ENCODE measurements around the gene CNTN4.

Gene CNTN4

DNA sequence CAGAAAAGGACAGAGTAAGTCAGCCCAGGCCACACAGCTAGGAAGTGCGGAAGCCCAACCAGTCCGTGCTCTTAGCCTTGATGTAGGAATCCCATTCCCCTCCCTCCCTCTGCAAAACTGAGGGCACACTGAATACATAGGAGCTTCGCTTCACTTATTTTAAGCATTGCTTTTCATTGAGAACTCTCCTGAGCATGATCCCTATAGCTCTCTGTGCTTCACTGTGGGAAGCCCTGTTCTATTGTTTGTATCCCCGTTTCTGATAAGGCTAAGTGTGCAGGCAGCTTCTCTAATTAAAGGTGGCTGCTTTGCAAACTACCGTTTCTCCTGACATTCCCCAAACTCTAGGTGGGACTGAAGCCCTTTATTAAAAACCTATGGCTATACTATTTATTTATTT, 981.6 kb downstream of the CNTN4 start:
- DNase-seq: no peak

- DNase-seq: no peak
These were observed 982.9 kb downstream of the CNTN4 start for GRCh38 chr3:3081381-3082233.

- no peak for DNase-seq
These were observed 983.7 kb downstream of the CNTN4 start for GRCh38 chr3:3082234-3082924.

GRCh38 chr3:3084890-3085289, 986.2 kb downstream of the CNTN4 start:
- no peak for DNase-seq

- DNase-seq: no peak
These were observed 987.1 kb downstream of the CNTN4 start for GRCh38 chr3:3085782-3086181.

- DNase-seq: no peak
These were observed 987.6 kb downstream of the CNTN4 start for GRCh38 chr3:3086239-3086638.

DNA sequence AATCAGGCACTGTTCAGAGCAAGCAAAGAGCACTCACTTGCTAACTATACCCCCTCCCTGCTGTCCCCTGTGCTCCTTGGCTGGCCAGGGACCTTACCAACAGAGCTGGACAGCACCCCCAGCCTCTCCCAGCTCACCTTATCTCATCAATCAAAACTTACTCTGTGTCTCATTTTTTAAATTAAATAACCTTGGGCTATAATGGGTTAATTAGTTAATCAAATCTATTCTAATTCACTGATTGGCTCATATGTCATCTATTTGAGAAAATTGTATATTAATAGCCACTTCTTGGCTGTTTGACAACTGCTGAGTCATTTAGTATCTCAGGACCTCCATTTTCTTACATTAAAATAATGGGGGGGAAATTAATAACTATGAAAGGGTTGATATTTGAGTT, 988.6 kb downstream of the CNTN4 start:
- no peak for DNase-seq

DNA sequence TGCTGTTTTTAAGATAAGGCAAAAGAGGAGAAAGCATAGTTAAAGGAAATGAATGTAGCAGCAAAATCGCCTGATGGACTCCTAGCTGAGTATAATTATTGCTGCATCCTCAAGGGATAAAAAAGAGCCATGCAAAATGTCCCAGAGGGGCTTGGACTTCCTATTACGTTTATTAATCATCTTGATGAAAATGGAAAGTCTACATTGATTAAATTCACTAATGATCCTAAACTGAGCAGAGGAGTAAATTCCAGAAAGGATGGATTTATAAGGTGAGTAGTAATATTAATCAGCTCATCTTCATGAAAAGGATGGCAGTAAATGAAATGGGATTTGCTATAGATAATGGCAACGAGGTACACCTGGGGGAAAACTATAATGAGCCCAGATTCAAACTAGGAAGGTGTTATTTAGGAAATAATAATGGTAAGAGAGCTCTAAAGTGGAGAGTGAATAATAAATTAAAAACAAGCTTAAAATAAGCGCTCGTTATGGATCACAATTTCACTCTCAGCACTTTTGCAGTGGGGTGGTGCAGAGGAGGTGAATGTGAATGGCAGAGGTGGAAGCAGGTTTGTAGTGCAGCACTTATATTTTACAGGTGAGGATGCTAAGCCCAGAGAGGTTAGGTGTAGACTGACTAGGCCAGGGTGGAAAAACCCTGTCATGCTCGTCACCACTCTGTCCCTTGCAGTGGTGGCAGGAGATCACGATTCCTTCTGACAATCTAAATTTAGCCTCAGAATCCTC, 989.2 kb downstream of the CNTN4 start:
- DNase-seq: no peak

DNA sequence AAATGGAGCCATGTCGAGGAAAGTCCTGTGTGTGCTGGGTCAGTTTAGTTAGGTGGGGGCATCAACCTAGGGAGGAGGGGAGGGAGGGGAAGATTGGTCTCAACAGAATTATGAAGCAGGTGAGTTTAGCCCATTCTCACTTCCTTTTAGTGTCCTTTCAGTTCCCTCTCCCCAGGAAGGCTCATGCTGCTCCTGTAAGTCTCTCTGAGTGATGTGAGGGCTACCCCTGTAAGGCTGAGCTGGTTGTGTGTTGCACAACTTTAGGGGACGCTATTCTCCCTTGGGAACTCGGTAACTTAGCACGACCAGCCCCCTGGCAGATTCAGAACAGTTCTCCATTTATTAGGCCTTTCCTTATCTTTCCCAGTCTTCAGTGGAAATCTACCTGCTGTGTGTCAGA, 990.4 kb downstream of the CNTN4 start:
- no peak for DNase-seq

- DNase-seq: no peak
These were observed 999.3 kb downstream of the CNTN4 start for GRCh38 chr3:3097958-3098357.

- DNase-seq: no peak
These were observed 1003.2 kb downstream of the CNTN4 start for GRCh38 chr3:3101660-3102458.

DNA sequence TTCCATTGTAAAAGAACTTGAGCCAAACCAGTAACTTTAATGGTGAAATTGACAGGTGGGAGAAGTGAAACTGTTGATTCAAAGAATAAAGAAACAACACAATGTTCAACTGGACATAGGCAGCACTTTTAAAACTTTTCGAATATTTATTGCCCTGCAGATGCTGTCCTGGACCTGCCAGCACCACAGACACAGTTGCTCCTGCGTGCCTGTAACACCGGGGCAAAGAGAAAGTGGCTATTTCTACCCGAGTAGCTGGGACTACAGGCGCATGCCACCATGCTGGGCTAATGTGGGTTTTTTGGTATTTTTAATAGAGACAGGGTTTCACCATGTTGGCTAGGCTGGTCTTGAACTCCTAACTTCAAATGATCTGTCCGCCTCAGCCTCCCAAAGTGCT, 1004.1 kb downstream of the CNTN4 start:
- no peak for DNase-seq

GRCh38 chr3:3105246-3105645, 1006.6 kb downstream of the CNTN4 start:
- no peak for DNase-seq

- DNase-seq: no peak
These were observed 1007.1 kb downstream of the CNTN4 start for GRCh38 chr3:3105815-3106214.

GRCh38 chr3:3107181-3107580, 1008.5 kb downstream of the CNTN4 start:
- DNase-seq: no peak

Measured in DMS 273 treated with DMSO at 0.1 percent for 48 hours (cell line).